T-helper 1 cell treated with Interleukin-12 subunit alpha and Interleukin-12 subunit beta and Interleukin-4 antibody, amounts not matched to agents 30 μg/mL and 1 μg/mL, for 36 hours (primary cell): ENCODE measurements around the gene TEPSIN.

Experiments used
- H3K27ac Mint-ChIP-seq: one replicate; pipeline ENCODE4 v1.8.0; 2021; ENCODE audit warnings: mild to moderate bottlenecking, mixed read lengths
- H3K27me3 Mint-ChIP-seq: one replicate; pipeline ENCODE4 v1.8.0; 2021; ENCODE audit warnings: low read depth, mixed read lengths
- H3K36me3 Mint-ChIP-seq: one replicate; pipeline ENCODE4 v1.8.0; 2021; ENCODE audit warnings: low read depth, mixed read lengths
- H3K4me1 Mint-ChIP-seq: one replicate; pipeline ENCODE4 v1.8.0; 2021; ENCODE audit warnings: low read depth, mixed read lengths
- H3K4me3 Mint-ChIP-seq: one replicate; pipeline ENCODE4 v1.8.0; 2021; ENCODE audit warnings: mild to moderate bottlenecking, moderate library complexity, mixed read lengths
- H3K9me3 Mint-ChIP-seq: one replicate; pipeline ENCODE4 v1.8.0; 2021; ENCODE audit warnings: mixed read lengths

TEPSIN gene

GRCh38 chr17:81260171-81260570 is 21.3 kb upstream of the TEPSIN start:
- no peak overlapping the region for H3K4me3 Mint-ChIP-seq
- H3K4me1 Mint-ChIP-seq, result no peaks in the 10 kb centered on the region
- H3K27ac Mint-ChIP-seq, result no peak overlapping the region
- H3K27me3 Mint-ChIP-seq, result no peaks in the 10 kb centered on the region
- H3K9me3 Mint-ChIP-seq, result no peaks in the 10 kb centered on the region
- no peaks in the 10 kb centered on the region for H3K36me3 Mint-ChIP-seq

- Mint-ChIP-seq H3K27ac (no peak overlapping the region), H3K4me1 (no peaks in the 10 kb centered on the region), H3K9me3 (no peaks in the 10 kb centered on the region), H3K4me3 (no peak overlapping the region), H3K27me3 (no peaks in the 10 kb centered on the region), H3K36me3 (no peaks in the 10 kb centered on the region)
Observed at GRCh38 chr17:81259058-81259605, 20.3 kb upstream of the TEPSIN start.

GRCh38 chr17:81258292-81258691 is 19.4 kb upstream of the TEPSIN start:
- Mint-ChIP-seq H3K27me3 (no peaks in the 10 kb centered on the region), H3K27ac (no peak overlapping the region), H3K4me1 (peaks cover 6% of the 10 kb centered on the region), H3K4me3 (no peak overlapping the region), H3K9me3 (no peaks in the 10 kb centered on the region), H3K36me3 (peaks cover 2% of the 10 kb centered on the region)

GRCh38 chr17:81257533-81257932 is 18.7 kb upstream of the TEPSIN start:
- Mint-ChIP-seq H3K4me3 (no peak overlapping the region), H3K4me1 (peaks cover 9% of the 10 kb centered on the region), H3K9me3 (no peaks in the 10 kb centered on the region), H3K27ac (no peak overlapping the region), H3K36me3 (peaks cover 5% of the 10 kb centered on the region), H3K27me3 (no peaks in the 10 kb centered on the region)

- peaks cover 8% of the 10 kb centered on the region for H3K36me3 Mint-ChIP-seq
- no peak overlapping the region for H3K4me3 Mint-ChIP-seq
- no peak overlapping the region for H3K27ac Mint-ChIP-seq
- no peaks in the 10 kb centered on the region for H3K27me3 Mint-ChIP-seq
- no peaks in the 10 kb centered on the region for H3K9me3 Mint-ChIP-seq
- peaks cover 9% of the 10 kb centered on the region for H3K4me1 Mint-ChIP-seq
Observed at GRCh38 chr17:81256616-81257015, 17.8 kb upstream of the TEPSIN start.

- H3K4me3 Mint-ChIP-seq, result no peak overlapping the region
- peaks cover 9% of the 10 kb centered on the region for H3K4me1 Mint-ChIP-seq
- H3K36me3 Mint-ChIP-seq, result peaks cover 10% of the 10 kb centered on the region
- H3K27ac Mint-ChIP-seq, result no peak overlapping the region
- no peaks in the 10 kb centered on the region for H3K27me3 Mint-ChIP-seq
- H3K9me3 Mint-ChIP-seq, result no peaks in the 10 kb centered on the region
Observed at GRCh38 chr17:81254955-81255717, 16.3 kb upstream of the TEPSIN start.

GRCh38 chr17:81253358-81254131 is 14.7 kb upstream of the TEPSIN start:
- Mint-ChIP-seq H3K27ac (peak overlapping the region; percentile 11), H3K4me3 (no peak overlapping the region), H3K27me3 (no peaks in the 10 kb centered on the region), H3K36me3 (peaks cover 10% of the 10 kb centered on the region), H3K9me3 (no peaks in the 10 kb centered on the region), H3K4me1 (peaks cover 9% of the 10 kb centered on the region)

GRCh38 chr17:81252987-81253329 is 14.1 kb upstream of the TEPSIN start:
- H3K4me1 Mint-ChIP-seq, result peaks cover 9% of the 10 kb centered on the region
- H3K4me3 Mint-ChIP-seq, result no peak overlapping the region
- H3K9me3 Mint-ChIP-seq, result no peaks in the 10 kb centered on the region
- no peak overlapping the region for H3K27ac Mint-ChIP-seq
- H3K36me3 Mint-ChIP-seq, result peaks cover 13% of the 10 kb centered on the region
- H3K27me3 Mint-ChIP-seq, result no peaks in the 10 kb centered on the region

- Mint-ChIP-seq H3K9me3 (no peaks in the 10 kb centered on the region), H3K36me3 (peaks cover 13% of the 10 kb centered on the region), H3K27ac (no peak overlapping the region), H3K4me1 (peaks cover 9% of the 10 kb centered on the region), H3K4me3 (no peak overlapping the region), H3K27me3 (no peaks in the 10 kb centered on the region)
Observed at GRCh38 chr17:81252326-81252986, 13.6 kb upstream of the TEPSIN start.

- H3K27ac Mint-ChIP-seq, result no peak overlapping the region
- H3K4me3 Mint-ChIP-seq, result no peak overlapping the region
- H3K4me1 Mint-ChIP-seq, result peaks cover 9% of the 10 kb centered on the region
- H3K27me3 Mint-ChIP-seq, result no peaks in the 10 kb centered on the region
- H3K9me3 Mint-ChIP-seq, result no peaks in the 10 kb centered on the region
- peaks cover 13% of the 10 kb centered on the region for H3K36me3 Mint-ChIP-seq
Observed at GRCh38 chr17:81251709-81252301, 12.9 kb upstream of the TEPSIN start.

- Mint-ChIP-seq H3K36me3 (peaks cover 13% of the 10 kb centered on the region), H3K4me3 (no peak overlapping the region), H3K27me3 (no peaks in the 10 kb centered on the region), H3K9me3 (no peaks in the 10 kb centered on the region), H3K27ac (no peak overlapping the region), H3K4me1 (peaks cover 9% of the 10 kb centered on the region)
Observed at GRCh38 chr17:81251094-81251708, 12.3 kb upstream of the TEPSIN start.

GRCh38 chr17:81250286-81251093 is 11.6 kb upstream of the TEPSIN start:
- peaks cover 13% of the 10 kb centered on the region for H3K36me3 Mint-ChIP-seq
- peaks cover 9% of the 10 kb centered on the region for H3K4me1 Mint-ChIP-seq
- H3K4me3 Mint-ChIP-seq, result no peak overlapping the region
- no peaks in the 10 kb centered on the region for H3K27me3 Mint-ChIP-seq
- H3K9me3 Mint-ChIP-seq, result no peaks in the 10 kb centered on the region
- H3K27ac Mint-ChIP-seq, result no peak overlapping the region

- Mint-ChIP-seq H3K27me3 (no peaks in the 10 kb centered on the region), H3K27ac (no peak overlapping the region), H3K4me1 (peaks cover 9% of the 10 kb centered on the region), H3K9me3 (no peaks in the 10 kb centered on the region), H3K36me3 (peaks cover 18% of the 10 kb centered on the region), H3K4me3 (no peak overlapping the region)
Observed at GRCh38 chr17:81249223-81250040, 10.6 kb upstream of the TEPSIN start.
